GM19328 (cell line): ENCODE measurements around the gene CDKN2C.
"Not testable (repeated sequence)": the region's sequence is repeated elsewhere in the genome, so short reads cannot be mapped to it uniquely, and the experiment has no call there.

ENCODE experiments used
- ATAC-seq: cut with Tn5 transposase; IDR thresholded peaks from one replicate; pipeline ENCODE4 v1.9.1; 2021; ENCODE audit warnings: mild to moderate bottlenecking, moderate library complexity; ENCODE audit not compliant: unreplicated experiment

The CDKN2C gene

GRCh38 chr1:50969611-50970508 is at the start of gene CDKN2C:
Gene CDKN2C (plus strand): TSS chr1:50970245. CDS start chr1:50970369, 124 bp downstream.
- ATAC-seq = peak; percentile 22

GRCh38 chr1:50920409-50920808 is 49.6 kb upstream of the CDKN2C start:
- no peak for ATAC-seq

GRCh38 chr1:50921029-50921428 is 49.0 kb upstream of the CDKN2C start:
- no peak for ATAC-seq

- no peak for ATAC-seq
Measured at GRCh38 chr1:50923564-50923963, 46.5 kb upstream of the CDKN2C start.

- ATAC-seq = no peak
Measured at GRCh38 chr1:50929376-50929958, 40.6 kb upstream of the CDKN2C start.

GRCh38 chr1:50930193-50930592 is 39.9 kb upstream of the CDKN2C start:
- ATAC-seq = no peak

- no peak for ATAC-seq
Measured at GRCh38 chr1:50930965-50931737, 38.9 kb upstream of the CDKN2C start.

GRCh38 chr1:50932043-50932442 is 38.0 kb upstream of the CDKN2C start:
- ATAC-seq = not testable (repeated sequence)

- not testable (repeated sequence) for ATAC-seq
Measured at GRCh38 chr1:50933770-50934169, 36.3 kb upstream of the CDKN2C start.

GRCh38 chr1:50934838-50935237 is 35.2 kb upstream of the CDKN2C start:
- ATAC-seq = no peak

GRCh38 chr1:50935276-50935675 is 34.8 kb upstream of the CDKN2C start:
- ATAC-seq = not testable (repeated sequence)

- no peak for ATAC-seq
Measured at GRCh38 chr1:50936321-50936720, 33.7 kb upstream of the CDKN2C start.

- ATAC-seq = no peak
Measured at GRCh38 chr1:50940291-50940690, 29.8 kb upstream of the CDKN2C start.

GRCh38 chr1:50942334-50942733 is 27.7 kb upstream of the CDKN2C start:
- ATAC-seq = no peak

- ATAC-seq = no peak
Measured at GRCh38 chr1:50949286-50949982, 20.6 kb upstream of the CDKN2C start.

GRCh38 chr1:50950396-50950795 is 19.6 kb upstream of the CDKN2C start:
- ATAC-seq = no peak

GRCh38 chr1:50952566-50952965 is 17.5 kb upstream of the CDKN2C start:
- ATAC-seq = not testable (repeated sequence)

- ATAC-seq = no peak
Measured at GRCh38 chr1:50955116-50955515, 14.9 kb upstream of the CDKN2C start.

- no peak for ATAC-seq
Measured at GRCh38 chr1:50959303-50959912, 10.6 kb upstream of the CDKN2C start.
